GM23338 (cell line): ENCODE results near the gene FAM90A26. TPM values are rescaled to one million over a fixed set of nuclear protein-coding genes. Genes with fewer than 3 reads are reported as not detected.
"Not testable (repeated sequence)": the region's sequence is repeated elsewhere in the genome, so short reads cannot be mapped to it uniquely, and the experiment has no call there.

Experiments used
- ATAC-seq: fragments of 200-7000 bp; cut with Tn5 transposase; 3 replicates; pipeline ENCODE4 v1.9.1; 2020
- DNase-seq: peaks from one replicate; pipeline ENCODE4 v3.0.0-alpha.2; 2015; ENCODE audit warnings: low spot score
- H2AFZ ChIP-seq: fragments of 200-600 bp; sonication (generic); 2 replicates; pipeline ENCODE4 v1.8.0; 2016; ENCODE audit warnings: antibody characterized with exemption, mild to moderate bottlenecking, moderate library complexity
- H3F3A ChIP-seq: fragments of 200-600 bp; sonication (generic); replicated peaks from 2 replicates; pipeline ENCODE4 v1.8.0; 2017; ENCODE audit warnings: antibody characterized with exemption, mixed run types, low read depth
- H3K27ac ChIP-seq: fragments of 200-600 bp; sonication (generic); 2 replicates; pipeline ENCODE4 v1.6.1; 2016; ENCODE audit warnings: low read depth
- H3K27me3 ChIP-seq: fragments of 200-600 bp; sonication (generic); 2 replicates; pipeline ENCODE4 v1.8.0; 2016; ENCODE audit warnings: mild to moderate bottlenecking, mixed run types, moderate library complexity; ENCODE audit not compliant: insufficient read depth
- H3K36me3 ChIP-seq: fragments of 200-600 bp; sonication (generic); 2 replicates; pipeline ENCODE4 v1.8.0; 2016; ENCODE audit warnings: mild to moderate bottlenecking; ENCODE audit not compliant: insufficient read depth
- H3K4me1 ChIP-seq: fragments of 200-600 bp; sonication (generic); 2 replicates; pipeline ENCODE4 v1.8.0; 2016; ENCODE audit warnings: mild to moderate bottlenecking, moderate library complexity; ENCODE audit not compliant: insufficient read depth
- H3K4me2 ChIP-seq: fragments of 200-600 bp; sonication (generic); 2 replicates; pipeline ENCODE4 v1.7.1; 2017; ENCODE audit warnings: mixed run types
- H3K4me3 ChIP-seq: fragments of 200-600 bp; sonication (generic); 2 replicates; pipeline ENCODE4 v1.6.1; 2016; ENCODE audit warnings: mixed run types
- H3K79me2 ChIP-seq: fragments of 200-600 bp; sonication (generic); replicated peaks from 2 replicates; pipeline ENCODE4 v1.8.0; 2017; ENCODE audit warnings: mild to moderate bottlenecking; ENCODE audit not compliant: insufficient read depth
- H3K9me2 ChIP-seq: fragments of 200-600 bp; sonication (generic); 2 replicates; pipeline ENCODE4 v1.8.0; 2017; ENCODE audit not compliant: insufficient read depth
- H4K20me1 ChIP-seq: fragments of 200-600 bp; sonication (generic); replicated peaks from 2 replicates; pipeline ENCODE4 v1.8.0; 2017; ENCODE audit warnings: mild to moderate bottlenecking; ENCODE audit not compliant: insufficient read depth
- H3K27ac Mint-ChIP-seq: 2 replicates; pipeline ENCODE4 v1.8.0; 2020; ENCODE audit warnings: inconsistent platforms, mild to moderate bottlenecking, moderate library complexity, mixed read lengths
- H3K27me3 Mint-ChIP-seq: 3 replicates; pipeline ENCODE4 v1.8.0; 2022; ENCODE audit warnings: low read depth, mild to moderate bottlenecking, moderate library complexity, mixed read lengths, inconsistent platforms; ENCODE audit not compliant: insufficient read depth, poor library complexity
- H3K36me3 Mint-ChIP-seq: 3 replicates; pipeline ENCODE4 v1.8.0; 2021; ENCODE audit warnings: low read depth, mild to moderate bottlenecking, inconsistent platforms, moderate library complexity, mixed read lengths
- H3K4me1 Mint-ChIP-seq: 3 replicates; pipeline ENCODE4 v1.8.0; 2020; ENCODE audit warnings: mild to moderate bottlenecking, inconsistent platforms, mixed read lengths
- H3K4me3 Mint-ChIP-seq: 3 replicates; pipeline ENCODE4 v1.8.0; 2021; ENCODE audit warnings: moderate library complexity, mild to moderate bottlenecking, inconsistent platforms, mixed read lengths
- H3K9me3 Mint-ChIP-seq: 3 replicates; pipeline ENCODE4 v1.8.0; 2020; ENCODE audit warnings: moderate library complexity, mild to moderate bottlenecking, inconsistent platforms, mixed read lengths
- polyA plus RNA-seq: library from polyadenylated mRNA; unstranded; fragments of >200 nt; fragmentation: Nextera tagmentation; extraction: Ambion mirVana; gene quantifications from 2 replicates; pipeline ENCODE4 v1.2.1, GENCODE V29; 2016
- total RNA-seq: library from RNA; depleted of rRNA; stranded (reverse); fragments of >200 nt; shearing (Covaris generic); gene quantifications from 2 replicates; pipeline ENCODE4 v1.2.3, GENCODE V29; 2014

FAM90A26 gene
- total and polyA plus RNA-seq, 2 experiments from 2014 or later = 0.10 TPM; not detected in 1

GRCh38 chr4:9165990-9166389 lies 4.2 kb upstream of the FAM90A26 start:
- not testable (repeated sequence) for DNase-seq, H3K9me3 Mint-ChIP-seq, H3K9me2 ChIP-seq, H3K4me2 ChIP-seq, ATAC-seq, H3K4me1 ChIP-seq, H3K27me3 ChIP-seq, H3K4me3 ChIP-seq, H4K20me1 ChIP-seq, H3K4me3 Mint-ChIP-seq, H3K79me2 ChIP-seq, H3K4me1 Mint-ChIP-seq, H3K36me3 ChIP-seq, H3K27ac Mint-ChIP-seq, H3K36me3 Mint-ChIP-seq, H2AFZ ChIP-seq, H3K27me3 Mint-ChIP-seq, H3F3A ChIP-seq, H3K27ac ChIP-seq

- ATAC-seq = not testable (repeated sequence)
Measured at GRCh38 chr4:9210357-9210756, 40.1 kb downstream of the FAM90A26 start, which contains the start of gene USP17L10. TSS of gene USP17L10 (plus strand) at chr4:9210657. CDS start at chr4:9210657, 0 bp downstream.

GRCh38 chr4:9214701-9215100 lies 44.5 kb downstream of the FAM90A26 start:
- not testable (repeated sequence) for H2AFZ ChIP-seq, H3K9me2 ChIP-seq, H4K20me1 ChIP-seq, H3K27me3 ChIP-seq, H3F3A ChIP-seq, H3K9me3 Mint-ChIP-seq, H3K4me3 Mint-ChIP-seq, ATAC-seq, H3K4me1 ChIP-seq, H3K36me3 ChIP-seq, H3K4me2 ChIP-seq, H3K27ac Mint-ChIP-seq, H3K4me3 ChIP-seq, H3K4me1 Mint-ChIP-seq, DNase-seq, H3K36me3 Mint-ChIP-seq, H3K27me3 Mint-ChIP-seq, H3K79me2 ChIP-seq, H3K27ac ChIP-seq

More at GRCh38 chr4:9210357-9210756, 40.1 kb downstream of the FAM90A26 start, which contains the start of gene USP17L10:
- not testable (repeated sequence) for H3K36me3 ChIP-seq, H3K27ac ChIP-seq, DNase-seq, H3K27me3 ChIP-seq, H3K4me1 ChIP-seq, H3K36me3 Mint-ChIP-seq, H3K27me3 Mint-ChIP-seq, H3F3A ChIP-seq, H4K20me1 ChIP-seq, H3K27ac Mint-ChIP-seq, H3K4me1 Mint-ChIP-seq, H3K4me3 Mint-ChIP-seq, H3K4me3 ChIP-seq, H3K9me3 Mint-ChIP-seq, H2AFZ ChIP-seq, H3K4me2 ChIP-seq, H3K9me2 ChIP-seq, H3K79me2 ChIP-seq

- not testable (repeated sequence) for H2AFZ ChIP-seq, H3K27ac Mint-ChIP-seq, H3K79me2 ChIP-seq, H3K4me3 ChIP-seq, H4K20me1 ChIP-seq, H3F3A ChIP-seq, H3K9me3 Mint-ChIP-seq, H3K4me1 ChIP-seq, H3K27me3 Mint-ChIP-seq, DNase-seq, H3K27me3 ChIP-seq, H3K9me2 ChIP-seq, H3K4me3 Mint-ChIP-seq, H3K27ac ChIP-seq, H3K4me1 Mint-ChIP-seq, H3K36me3 ChIP-seq, H3K4me2 ChIP-seq, H3K36me3 Mint-ChIP-seq, ATAC-seq
Measured at GRCh38 chr4:9215105-9215504, 44.9 kb downstream of the FAM90A26 start, which contains the start of gene USP17L11. TSS of gene USP17L11 (plus strand) at chr4:9215405. CDS start at chr4:9215405, 0 bp downstream.

- H3K36me3 ChIP-seq, H3K4me1 ChIP-seq, H3K4me3 ChIP-seq, H3K27ac Mint-ChIP-seq, H3K4me3 Mint-ChIP-seq, H3K27me3 Mint-ChIP-seq, H4K20me1 ChIP-seq, H3K27ac ChIP-seq, H3K9me2 ChIP-seq, H3K4me1 Mint-ChIP-seq, H3F3A ChIP-seq, H3K27me3 ChIP-seq, ATAC-seq, DNase-seq, H3K79me2 ChIP-seq, H2AFZ ChIP-seq, H3K9me3 Mint-ChIP-seq, H3K4me2 ChIP-seq, H3K36me3 Mint-ChIP-seq: not testable (repeated sequence)
Measured at GRCh38 chr4:9219852-9220251, 49.6 kb downstream of the FAM90A26 start, which contains the start of gene USP17L12. TSS of gene USP17L12 (plus strand) at chr4:9220152. CDS start at chr4:9220152, 0 bp downstream.

- H3K27me3 Mint-ChIP-seq, ATAC-seq, H3K9me2 ChIP-seq, H3K4me1 ChIP-seq, H3K4me2 ChIP-seq, H3K4me3 Mint-ChIP-seq, H3K27ac ChIP-seq, H4K20me1 ChIP-seq, H3K27ac Mint-ChIP-seq, H3K9me3 Mint-ChIP-seq, H3K36me3 Mint-ChIP-seq, H2AFZ ChIP-seq, DNase-seq, H3K79me2 ChIP-seq, H3K4me3 ChIP-seq, H3K4me1 Mint-ChIP-seq, H3F3A ChIP-seq, H3K27me3 ChIP-seq, H3K36me3 ChIP-seq: not testable (repeated sequence)
Measured at GRCh38 chr4:9224596-9224995, 54.4 kb downstream of the FAM90A26 start, which contains the start of gene USP17L13. TSS of gene USP17L13 (plus strand) at chr4:9224896. CDS start at chr4:9224896, 0 bp downstream.
